Natural killer cell (primary cell): ENCODE results near the gene MTA3. TPM values are rescaled to one million over a fixed set of nuclear protein-coding genes. Genes with fewer than 3 reads are reported as not detected.
A peak's percentile ranks its signal among the peaks of the same experiment; 100 is the strongest.

Experiments
- ATAC-seq, 3 donors: fragments of 150-1000 bp in 2 of 3; fragments of 200-7000 bp in 1 of 3; cut with Tn5 transposase; 1 replicate in 1 of 3; 2 replicates in 2 of 3; pipeline ENCODE4 v1.10.0; 2021; ENCODE audit warnings: mild to moderate bottlenecking in 2 of 3, moderate library complexity in 2 of 3
- DNase-seq, 2 donors: peaks; one replicate each; pipeline versions ENCODE4 v3.0.0 to v3.0.0-alpha.2; 2013 to 2021; ENCODE audit warnings: mixed read lengths in 1 of 2
- H3K27ac ChIP-seq: one replicate; pipeline ENCODE4 v1.5.1; 2013; ENCODE audit warnings: mild to moderate bottlenecking, low read length
- H3K27me3 ChIP-seq: one replicate; pipeline ENCODE4 v1.6.1; 2013; ENCODE audit warnings: low read length; ENCODE audit not compliant: control insufficient read depth, insufficient read depth
- H3K36me3 ChIP-seq: one replicate; pipeline ENCODE4 v1.6.1; 2013; ENCODE audit warnings: low read length; ENCODE audit not compliant: control insufficient read depth, insufficient read depth
- H3K4me1 ChIP-seq: one replicate; pipeline ENCODE4 v1.6.1; 2013; ENCODE audit warnings: low read length; ENCODE audit not compliant: control insufficient read depth, insufficient read depth
- H3K4me3 ChIP-seq: one replicate; pipeline ENCODE4 v1.5.1; 2013; ENCODE audit warnings: low read length
- H3K9me3 ChIP-seq: one replicate; pipeline ENCODE4 v1.6.1; 2013; ENCODE audit warnings: low read length; ENCODE audit not compliant: control insufficient read depth, insufficient read depth
- H3K27ac Mint-ChIP-seq, 2 donors: one replicate each; pipeline ENCODE4 v1.8.0; 2022; ENCODE audit warnings: mild to moderate bottlenecking in 2 of 2, mixed read lengths in 2 of 2, moderate library complexity in 1 of 2
- H3K27me3 Mint-ChIP-seq, 2 donors: one replicate each; pipeline ENCODE4 v1.8.0; 2022; ENCODE audit warnings: low read depth in 2 of 2, mixed read lengths in 2 of 2
- H3K36me3 Mint-ChIP-seq: one replicate; pipeline ENCODE4 v1.8.0; 2022; ENCODE audit warnings: mixed read lengths
- H3K4me1 Mint-ChIP-seq, 2 donors: one replicate each; pipeline ENCODE4 v1.8.0; 2022; ENCODE audit warnings: mixed read lengths in 2 of 2
- H3K4me3 Mint-ChIP-seq: one replicate; pipeline ENCODE4 v1.8.0; 2022; ENCODE audit warnings: mild to moderate bottlenecking, moderate library complexity, mixed read lengths
- H3K9me3 Mint-ChIP-seq, 2 donors: one replicate each; pipeline ENCODE4 v1.8.0; 2022; ENCODE audit warnings: mixed read lengths in 2 of 2
- CTCF ChIP-seq: fragments of 200-600 bp; IDR thresholded peaks from one replicate; pipeline ENCODE4 v1.8.0; 2022; ENCODE audit warnings: antibody characterized with exemption
- WGBS: methylation state at CpG from one replicate; pipeline ENCODE4 v1.1.7; 2013; ENCODE audit warnings: missing lambda C conversion rate; ENCODE audit not compliant: insufficient coverage; 5-methylcytosine and 5-hydroxymethylcytosine counted together
- intact Hi-C: fragments of 100-400 bp; cut with micrococcal nuclease; formaldehyde crosslinking; loops from one replicate; pipeline ENCODE4 v1.14.2; 2022
- total RNA-seq, 4 donors: library from RNA; stranded (reverse); fragments of 120-200 nt in 1 of 4; gene quantifications; one replicate each; pipeline versions ENCODE4 v1.2.3 to v1.2.4, GENCODE V29; 2013 to 2022

The MTA3 gene
- total RNA-seq, 3 donors from 2014 or later (not counting 1 experiment from before 2014, with no cell fraction given): 19.4 to 25.0 (median 21.5) TPM

- Mint-ChIP-seq H3K4me1 (peaks cover 5 to 8% of the 10 kb centered on the region in 2 donors), H3K27me3 (no peaks in the 10 kb centered on the region), H3K27ac (no peak overlapping the region), H3K9me3 (no peaks in the 10 kb centered on the region), H3K4me3 (no peak overlapping the region), H3K36me3 (no peaks in the 10 kb centered on the region)
- Histone ChIP-seq H3K27ac (no peak overlapping the region), H3K4me1 (no peaks in the 10 kb centered on the region), H3K36me3 (no peaks in the 10 kb centered on the region), H3K4me3 (no peak overlapping the region), H3K9me3 (no peaks in the 10 kb centered on the region), H3K27me3 (no peaks in the 10 kb centered on the region)
- no peak for TF ChIP-seq CTCF
- DNase-seq (no peak), ATAC-seq (no peak)
- WGBS: 93% methylated on average over 2 of the region's 2 CpGs
- intact Hi-C loops: no loop called here
Measured at GRCh38 chr2:42675815-42676214, 107.4 kb downstream of the MTA3 start.

GRCh38 chr2:42685303-42685702, 116.9 kb downstream of the MTA3 start:
- Histone ChIP-seq H3K4me1 (no peaks in the 10 kb centered on the region), H3K9me3 (no peaks in the 10 kb centered on the region), H3K4me3 (no peak overlapping the region), H3K36me3 (no peaks in the 10 kb centered on the region), H3K27ac (no peak overlapping the region), H3K27me3 (no peaks in the 10 kb centered on the region)
- Mint-ChIP-seq H3K27me3 (no peaks in the 10 kb centered on the region), H3K4me3 (no peak overlapping the region), H3K9me3 (no peaks in the 10 kb centered on the region), H3K4me1 (no peaks in the 10 kb centered on the region), H3K27ac (no peak overlapping the region), H3K36me3 (no peaks in the 10 kb centered on the region)
- 72% methylated on average over 5 of the region's 5 CpGs for WGBS
- TF ChIP-seq CTCF: no peak
- ATAC-seq (no peak), DNase-seq (no peak)
- intact Hi-C loops: no loop called here

- Histone ChIP-seq H3K9me3 (no peaks in the 10 kb centered on the region), H3K27me3 (no peaks in the 10 kb centered on the region), H3K4me3 (no peak overlapping the region), H3K36me3 (no peaks in the 10 kb centered on the region), H3K4me1 (peaks cover 15% of the 10 kb centered on the region), H3K27ac (no peak overlapping the region)
- Mint-ChIP-seq H3K27ac (peak overlapping the region in 1 of 2 donors; percentile 58), H3K4me3 (no peak overlapping the region), H3K27me3 (no peaks in the 10 kb centered on the region), H3K36me3 (no peaks in the 10 kb centered on the region), H3K9me3 (no peaks in the 10 kb centered on the region), H3K4me1 (peaks cover 11 to 14% of the 10 kb centered on the region in 2 donors)
- no peak for TF ChIP-seq CTCF
- 23% methylated on average over 2 of the region's 2 CpGs for WGBS
- ATAC-seq: peak in 2 of 3 donors; percentile 48 to 69
- no peak for DNase-seq
- intact Hi-C loops: no loop called here
Measured at GRCh38 chr2:42693013-42693615, 124.7 kb downstream of the MTA3 start.
